GM12891 (cell line): ENCODE results near the gene AXIN1.

Experiments
- PAX5 ChIP-seq: IDR thresholded peaks from 2 replicates; pipeline ENCODE4 v1.6.1; 2011; ENCODE audit warnings: low read length, moderate library complexity, mild to moderate bottlenecking; ENCODE audit not compliant: insufficient read depth, severe bottlenecking
- POLR2A ChIP-seq: IDR thresholded peaks from 2 replicates; pipeline ENCODE4 v1.6.1; 2011; ENCODE audit warnings: low read depth, low read length, control low read depth
- POLR2AphosphoS5 ChIP-seq: IDR thresholded peaks from 2 replicates; pipeline ENCODE4 v1.6.1; 2011; ENCODE audit warnings: low read depth, low read length, control low read depth
- SPI1 ChIP-seq: IDR thresholded peaks from 2 replicates; pipeline ENCODE4 v1.6.1; 2011; ENCODE audit warnings: low read depth, low read length, control low read depth
- TAF1 ChIP-seq: IDR thresholded peaks from 2 replicates; pipeline ENCODE4 v1.6.1; 2011; ENCODE audit warnings: low read depth, low read length, control low read depth

- TF ChIP-seq PAX5, result no peak
- TF ChIP-seq POLR2A, result no peak
- no peak for TF ChIP-seq POLR2AphosphoS5
- TF ChIP-seq TAF1, result no peak
- no peak for TF ChIP-seq SPI1
Measured at GRCh38 chr16:306911-307370, 45.6 kb downstream of the AXIN1 start.
